ENCODE data around the gene CCL27.

DNA sequence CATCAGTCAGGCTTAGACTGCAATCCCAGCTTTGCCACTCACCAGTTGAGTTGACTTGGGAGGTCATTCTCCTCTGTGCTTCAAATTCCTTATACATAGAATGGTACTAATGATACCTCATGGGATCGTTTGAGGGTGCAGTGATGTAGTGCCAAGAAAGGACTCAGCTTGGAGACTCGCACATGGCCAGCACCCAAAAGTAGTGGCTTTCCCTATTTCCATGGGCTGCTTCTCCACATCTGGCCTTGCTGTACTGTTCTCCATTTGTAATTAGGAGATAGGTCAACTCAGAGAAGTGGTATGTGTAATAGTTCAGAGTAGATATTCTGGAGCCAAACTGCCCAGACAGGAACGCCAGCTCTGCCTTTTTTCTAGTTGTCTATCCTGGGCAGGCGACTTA is 23.1 kb upstream of the CCL27 start:
- TF ChIP-seq, protein P1, sequence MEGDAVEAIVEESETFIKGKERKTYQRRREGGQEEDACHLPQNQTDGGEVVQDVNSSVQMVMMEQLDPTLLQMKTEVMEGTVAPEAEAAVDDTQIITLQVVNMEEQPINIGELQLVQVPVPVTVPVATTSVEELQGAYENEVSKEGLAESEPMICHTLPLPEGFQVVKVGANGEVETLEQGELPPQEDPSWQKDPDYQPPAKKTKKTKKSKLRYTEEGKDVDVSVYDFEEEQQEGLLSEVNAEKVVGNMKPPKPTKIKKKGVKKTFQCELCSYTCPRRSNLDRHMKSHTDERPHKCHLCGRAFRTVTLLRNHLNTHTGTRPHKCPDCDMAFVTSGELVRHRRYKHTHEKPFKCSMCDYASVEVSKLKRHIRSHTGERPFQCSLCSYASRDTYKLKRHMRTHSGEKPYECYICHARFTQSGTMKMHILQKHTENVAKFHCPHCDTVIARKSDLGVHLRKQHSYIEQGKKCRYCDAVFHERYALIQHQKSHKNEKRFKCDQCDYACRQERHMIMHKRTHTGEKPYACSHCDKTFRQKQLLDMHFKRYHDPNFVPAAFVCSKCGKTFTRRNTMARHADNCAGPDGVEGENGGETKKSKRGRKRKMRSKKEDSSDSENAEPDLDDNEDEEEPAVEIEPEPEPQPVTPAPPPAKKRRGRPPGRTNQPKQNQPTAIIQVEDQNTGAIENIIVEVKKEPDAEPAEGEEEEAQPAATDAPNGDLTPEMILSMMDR (IDR thresholded peaks at IDR 0.05): no peak
- no peak for TF ChIP-seq POLR2A (IDR thresholded peaks at IDR 0.05)

Measured in esophagus squamous epithelium (tissue), 4 donors.